Measurements from ENCODE around the gene VAT1L. TPM values are rescaled to one million over a fixed set of nuclear protein-coding genes. Genes with fewer than 3 reads are reported as not detected.

VAT1L gene
- total RNA-seq, 1 experiment from 2014 or later: 33.8 TPM

- H4K5ac ChIP-seq (ENCODE audit: insufficient read length, low read depth, low read length): no peak overlapping the region
- H3K27ac Mint-ChIP-seq: no peak overlapping the region; a peak in 1 of 7 replicates
- no peak overlapping the region for H3K18ac ChIP-seq (ENCODE audit: insufficient read length, low read depth, low read length)
- no peak overlapping the region for H3K27ac ChIP-seq (ENCODE audit: insufficient read length, low read depth, low read length)
- H2BK5ac ChIP-seq (ENCODE audit: insufficient read length, low read length): no peak overlapping the region
- H3K4me3 Mint-ChIP-seq: no peak overlapping the region
- H3K56ac ChIP-seq (ENCODE audit: insufficient read length, low read depth, low read length): no peak overlapping the region
- H3K79me2 ChIP-seq (ENCODE audit: insufficient read depth, low read length): no peaks in the 10 kb centered on the region
- no peaks in the 10 kb centered on the region for H3K9me3 ChIP-seq (ENCODE audit: control insufficient read depth, low read depth, low read length)
- H2BK120ac ChIP-seq (ENCODE audit: low read depth, low read length, poor library complexity, severe bottlenecking): no peak overlapping the region
- no peak for TF ChIP-seq CTCF (conservative IDR thresholded peaks at IDR 0.05)
- no CpG with 5 or more reads among the region's 2 CpGs for WGBS (ENCODE audit: extremely low coverage, insufficient read length, low lambda C conversion rate)
- H3K4me1 Mint-ChIP-seq: peaks cover 0 to 2% of the 10 kb centered on the region in 2 experiments; a peak in 1 of 4 replicates
- no peaks in the 10 kb centered on the region for H4K20me1 ChIP-seq (ENCODE audit: control insufficient read depth, insufficient read depth, insufficient read length)
- H3K27me3 Mint-ChIP-seq (ENCODE audit: low read depth): peaks cover 3% of the 10 kb centered on the region
- no peak overlapping the region for H2AFZ ChIP-seq (ENCODE audit: low read length)
- no peak overlapping the region for H3K4ac ChIP-seq (ENCODE audit: low read depth, low read length)
- no peak overlapping the region for H3K23ac ChIP-seq (ENCODE audit: insufficient read length, low read depth, low read length)
- no peak overlapping the region for H3K9ac ChIP-seq (ENCODE audit: extremely low read depth, insufficient read length, low read length)
- H3K79me1 ChIP-seq (ENCODE audit: insufficient read depth, low read depth, low read length, poor library complexity, severe bottlenecking): no peaks in the 10 kb centered on the region
- no peaks in the 10 kb centered on the region for H3K23me2 ChIP-seq (ENCODE audit: insufficient read length, low read depth, low read length, poor library complexity, severe bottlenecking)
- H3K14ac ChIP-seq (ENCODE audit: insufficient read depth, low read length): no peak overlapping the region
- no peak overlapping the region for H2BK20ac ChIP-seq (ENCODE audit: low read depth, low read length, poor library complexity, severe bottlenecking)
- no peaks in the 10 kb centered on the region for H3K36me3 Mint-ChIP-seq (ENCODE audit: insufficient read depth in 1 of 3, low read depth in 3 of 3)
- H2BK15ac ChIP-seq (ENCODE audit: low read depth, low read length): no peak overlapping the region
- H2AK5ac ChIP-seq (ENCODE audit: insufficient read length, low read length): no peak overlapping the region
- no peak overlapping the region for H2BK12ac ChIP-seq (ENCODE audit: insufficient read length, low read depth, low read length)
- no peaks in the 10 kb centered on the region for H3K27me3 ChIP-seq (ENCODE audit: insufficient read depth, low read length)
- no peaks in the 10 kb centered on the region for H3K4me1 ChIP-seq (ENCODE audit: insufficient read depth, low read length)
- H3K9me3 Mint-ChIP-seq: no peaks in the 10 kb centered on the region; a peak in 1 of 5 replicates
- H3T11ph ChIP-seq (ENCODE audit: low read length): no peak overlapping the region
- no peak for DNase-seq
- H4K91ac ChIP-seq (ENCODE audit: insufficient read length, low read depth, low read length): no peak overlapping the region
- H3K4me2 ChIP-seq (ENCODE audit: insufficient read depth, insufficient read length, low read length): no peak overlapping the region
- no peak overlapping the region for H4K8ac ChIP-seq (replicated peaks; ENCODE audit: insufficient read length, low read depth, low read length)
Observed at GRCh38 chr16:77758508-77758907, 29.9 kb upstream of the VAT1L start.

Measured in H9 (cell line).